DMS53 (cell line): Measurements from ENCODE around the gene AGBL1.

ENCODE experiments used
- DNase-seq: peaks from one replicate; lab custom pipeline; 2025; lab: John Stamatoyannopoulos, UW

Gene AGBL1

DNA sequence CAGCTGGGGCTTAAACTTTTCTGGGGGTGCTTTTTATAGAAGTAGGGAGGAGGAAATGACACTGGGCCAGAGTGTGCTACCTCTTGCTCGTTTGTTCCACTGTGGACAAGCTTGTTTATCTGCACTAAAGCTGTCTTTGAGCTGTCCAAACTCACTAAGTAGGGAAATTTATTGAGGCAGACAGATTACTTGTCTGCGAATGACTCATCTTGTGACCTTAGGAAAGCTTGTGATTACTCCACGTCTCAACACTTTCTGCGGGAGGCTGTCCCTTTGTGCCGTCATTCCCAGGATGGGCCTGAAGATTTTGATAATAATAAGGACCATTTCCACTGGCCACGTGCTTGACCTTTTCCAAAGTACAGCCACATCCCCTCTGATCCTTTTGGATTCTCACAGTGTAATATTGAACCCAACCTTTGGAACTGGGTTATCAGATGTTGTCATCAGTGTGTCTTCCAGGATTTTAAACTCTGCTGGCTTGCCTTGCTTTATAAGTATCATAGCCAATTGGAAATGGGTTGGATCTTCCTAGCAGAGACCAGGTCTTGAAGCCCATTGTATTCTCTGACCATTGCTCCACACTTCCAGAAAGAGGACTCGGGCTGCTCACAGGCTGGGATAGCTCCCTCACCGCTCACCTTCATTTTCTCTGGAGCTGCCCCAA lies 84.7 kb downstream of the AGBL1 start:
- no peak for DNase-seq

DNA sequence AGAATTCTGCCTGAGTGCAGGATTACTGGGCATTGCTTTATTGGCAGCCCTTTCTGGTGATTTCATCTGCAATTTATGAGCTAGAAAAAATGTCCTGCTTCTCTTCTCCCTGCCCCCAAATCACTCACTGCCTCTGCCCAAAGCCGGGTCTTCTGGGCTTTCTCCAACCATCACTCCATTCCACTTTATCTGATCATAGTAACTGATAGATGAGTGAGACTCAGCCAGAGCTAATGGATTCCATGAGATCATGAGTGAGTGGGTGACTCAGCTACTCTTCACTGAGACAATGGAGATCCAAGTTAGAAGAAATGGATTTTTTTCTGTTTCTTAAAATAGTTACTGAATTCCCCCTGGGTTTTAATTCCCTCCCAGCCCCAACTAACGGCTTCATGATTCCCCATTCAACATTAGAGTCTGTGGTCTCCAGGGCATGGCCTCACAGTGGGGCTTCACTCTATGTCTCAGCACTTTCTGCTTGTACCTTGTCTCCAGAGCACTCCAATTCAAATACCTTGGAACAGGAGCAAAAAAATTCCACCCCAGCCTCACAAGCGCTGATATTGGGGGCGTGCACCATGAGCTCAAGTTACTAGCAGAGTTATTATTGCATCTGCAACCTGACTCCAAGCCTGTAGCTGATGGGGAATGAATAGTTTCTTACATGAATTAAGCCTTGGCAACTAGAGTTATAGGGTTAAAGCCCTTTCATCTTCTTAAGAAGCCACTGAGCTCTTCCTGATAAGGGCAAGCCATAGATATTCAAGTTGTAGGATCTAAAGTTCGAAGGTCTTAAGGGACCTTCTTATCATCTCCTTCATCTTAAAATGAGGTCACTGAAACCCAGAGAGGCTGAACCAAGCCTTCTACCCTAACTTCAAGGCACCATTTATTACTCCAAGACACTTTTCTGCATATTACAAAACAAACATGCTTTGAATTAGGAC lies 85.9 kb downstream of the AGBL1 start:
- DNase-seq: no peak

DNA sequence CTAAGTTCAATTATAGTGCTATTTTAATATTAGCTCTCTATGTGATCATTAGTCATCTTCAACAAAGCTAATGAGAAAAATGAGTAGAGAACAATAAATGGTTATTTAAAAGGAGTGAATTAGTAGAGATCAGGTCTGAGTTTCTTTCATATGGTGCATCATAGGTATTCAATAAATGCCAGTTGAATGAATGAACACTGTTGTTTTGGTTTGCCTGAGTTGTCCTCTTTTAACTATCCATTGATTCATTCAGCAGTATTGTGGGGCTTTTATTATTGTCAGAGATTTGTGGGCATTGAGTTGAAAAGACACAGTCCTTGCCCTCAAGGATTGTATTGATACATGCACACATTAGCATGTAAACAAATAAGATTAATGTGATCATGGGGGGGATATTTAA lies 88.2 kb downstream of the AGBL1 start:
- no peak for DNase-seq

DNA sequence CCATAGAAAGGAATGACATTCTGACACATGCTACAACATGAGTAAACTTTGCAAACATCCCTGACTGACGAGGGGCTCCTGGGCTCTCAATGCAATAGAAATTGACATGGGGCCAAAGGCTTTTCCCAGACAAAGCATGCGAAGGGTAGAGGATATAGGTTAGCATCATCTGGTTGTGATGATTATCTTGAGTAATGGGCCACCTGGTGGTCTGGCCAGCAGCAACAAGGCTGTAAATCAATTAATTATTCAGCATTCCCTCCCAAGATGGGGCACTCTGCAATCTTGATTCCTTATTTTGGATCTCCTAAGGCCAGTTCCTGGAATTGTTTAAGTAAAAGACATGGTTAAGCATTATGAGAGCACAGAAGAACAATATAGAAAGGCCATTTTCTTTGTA lies 99.2 kb downstream of the AGBL1 start:
- no peak for DNase-seq

DNA sequence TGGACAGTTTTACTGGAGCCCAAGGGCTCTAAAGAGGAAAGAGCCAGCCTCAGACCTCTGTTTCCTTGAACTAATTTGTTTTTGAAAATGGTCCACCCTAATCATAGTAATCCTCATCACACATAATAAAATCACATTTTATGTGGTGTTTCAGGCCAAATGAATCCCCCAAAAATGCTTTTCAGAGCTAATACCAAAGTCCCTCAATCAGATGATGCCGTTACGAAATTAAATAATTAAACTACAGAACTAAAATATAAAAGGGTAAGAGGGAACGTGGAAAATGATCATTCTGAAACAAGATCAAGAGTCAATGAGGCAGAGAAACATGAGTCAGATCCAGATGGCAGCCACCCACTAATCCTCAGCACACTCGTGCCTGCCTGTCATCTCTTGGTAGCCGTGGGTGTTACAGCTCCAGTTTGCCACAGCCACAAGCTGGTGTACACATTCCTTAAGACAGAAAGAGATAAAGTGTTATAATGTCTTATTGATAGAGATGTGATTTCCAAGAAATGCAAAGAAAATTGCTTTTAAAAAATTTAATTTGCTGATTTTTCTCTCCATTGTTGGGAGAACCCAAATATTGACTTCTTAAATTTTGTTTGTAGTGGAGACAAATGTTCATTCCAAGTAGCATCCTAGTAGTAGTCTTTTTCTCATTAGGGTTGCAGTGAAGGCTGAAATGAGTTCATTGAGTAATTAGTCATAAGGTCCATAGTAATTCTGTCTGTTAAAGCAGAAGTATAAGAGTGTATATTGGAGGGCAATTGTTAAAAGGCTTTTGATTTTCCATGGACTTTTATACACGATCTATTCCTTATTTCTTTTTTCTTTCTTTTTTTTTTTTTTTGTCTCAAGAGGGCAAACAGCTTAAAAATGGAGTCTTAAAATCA lies 104.2 kb downstream of the AGBL1 start:
- no peak for DNase-seq

DNA sequence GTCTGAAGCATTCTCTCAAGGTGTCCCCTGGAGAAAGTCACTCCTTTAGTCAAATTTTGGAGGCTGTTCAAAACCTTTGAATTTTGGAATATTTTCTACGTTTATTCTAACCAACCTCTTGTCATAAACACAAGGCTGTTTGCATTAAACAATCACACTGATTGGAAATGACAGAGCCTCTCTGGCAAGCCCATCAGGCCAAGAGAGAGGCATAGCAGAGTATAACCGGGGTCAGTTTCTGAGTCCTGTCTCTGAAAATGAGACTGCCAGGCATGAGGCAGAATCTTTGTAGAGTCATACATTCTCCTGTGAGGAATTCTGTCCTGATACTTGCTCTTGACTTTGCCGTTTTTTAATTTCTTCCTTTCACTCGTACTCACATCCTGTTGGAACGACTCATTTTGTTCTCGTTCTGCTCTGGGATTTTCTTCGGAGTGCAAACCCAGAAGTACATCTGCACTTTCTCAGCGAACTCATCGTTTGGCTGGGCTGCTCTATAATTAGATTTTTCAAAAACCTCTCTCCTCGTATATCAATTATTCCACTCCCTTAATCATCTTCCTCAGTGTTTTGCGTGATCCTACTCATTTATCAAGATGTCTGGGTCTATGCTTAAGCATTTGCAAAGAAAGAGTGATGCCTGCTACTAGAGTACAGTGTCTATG lies 114.2 kb downstream of the AGBL1 start:
- no peak for DNase-seq

DNA sequence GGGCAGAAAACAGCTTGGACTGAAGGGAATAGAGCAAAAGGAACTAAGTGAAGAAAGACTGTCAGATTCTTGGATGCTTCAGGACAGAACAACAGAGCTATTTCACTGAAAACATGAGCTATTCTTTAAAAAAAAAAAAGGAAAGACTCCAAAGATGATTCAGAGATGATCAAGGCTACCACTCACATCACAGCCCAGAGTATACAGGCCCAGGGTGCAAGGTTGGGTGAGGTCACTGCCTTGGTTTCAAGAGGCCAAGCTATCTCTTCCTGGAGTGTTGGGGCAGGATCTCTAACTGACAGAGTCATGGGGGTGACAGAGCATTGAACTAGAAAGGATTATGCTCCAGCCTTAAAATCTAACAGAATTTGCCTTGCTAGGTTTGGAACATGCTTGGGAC lies 118.1 kb downstream of the AGBL1 start:
- DNase-seq: no peak

DNA sequence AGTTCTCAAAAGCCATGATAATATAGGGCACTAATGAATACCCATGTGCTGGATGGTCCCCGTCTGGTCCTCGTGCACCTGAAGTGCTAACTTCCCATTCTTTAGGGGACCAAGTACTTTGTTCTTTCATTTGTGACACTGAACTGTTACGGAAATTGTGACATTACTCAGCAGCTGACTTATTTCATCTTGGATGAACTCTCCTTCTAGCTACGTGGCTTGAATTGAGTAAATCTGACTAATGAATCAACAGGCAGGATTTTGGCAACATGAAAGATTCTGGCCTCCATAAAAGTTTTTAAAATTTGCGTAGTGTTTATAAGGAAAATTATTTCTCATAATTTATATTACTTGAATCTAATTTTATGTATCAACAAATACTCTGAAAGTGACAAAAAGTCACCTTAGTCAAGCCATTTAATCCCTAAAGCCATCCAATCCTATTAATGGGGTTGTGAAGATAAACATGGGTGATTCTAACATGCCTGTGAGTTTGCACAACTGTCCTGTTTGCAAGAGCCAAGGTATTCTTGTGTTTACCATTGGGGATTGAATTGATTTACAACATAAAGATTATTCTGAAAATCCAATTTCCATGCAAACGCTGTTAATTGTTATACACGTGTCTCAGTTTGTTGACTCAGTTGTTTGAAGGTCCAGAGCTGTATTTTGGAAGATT lies 119.9 kb downstream of the AGBL1 start:
- no peak for DNase-seq

DNA sequence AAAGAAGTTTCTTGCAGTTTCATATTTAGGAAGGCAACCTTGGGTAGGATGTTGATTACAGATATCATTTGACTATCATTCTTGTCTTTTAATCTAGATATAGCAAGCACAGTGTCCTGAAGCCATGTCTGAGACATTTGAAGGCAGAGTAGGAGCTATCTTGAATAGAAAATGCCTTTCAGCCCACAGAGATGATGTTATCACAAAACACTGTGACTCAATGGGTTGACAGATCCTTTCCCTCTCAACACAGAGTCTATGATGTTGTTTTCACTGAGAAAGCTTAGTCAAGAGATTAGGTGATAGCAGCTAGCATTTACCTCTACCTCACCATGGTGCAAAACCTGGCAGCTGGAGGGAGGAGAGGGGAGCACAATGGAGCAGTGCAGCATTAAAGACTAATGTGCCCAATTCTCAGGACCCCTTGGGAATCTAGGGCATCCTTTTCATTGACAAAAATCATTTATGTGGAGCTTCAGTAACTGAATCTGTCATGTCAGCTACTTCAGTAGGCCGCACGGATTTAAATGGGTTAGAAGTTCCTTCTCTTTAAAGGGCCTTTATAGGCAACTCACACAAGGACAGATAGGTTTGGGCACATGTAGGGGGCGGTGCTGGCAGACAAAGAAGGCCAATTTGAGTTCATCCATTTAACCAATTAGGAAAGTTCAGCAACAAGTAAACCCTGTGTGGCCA lies 121.8 kb downstream of the AGBL1 start:
- no peak for DNase-seq

DNA sequence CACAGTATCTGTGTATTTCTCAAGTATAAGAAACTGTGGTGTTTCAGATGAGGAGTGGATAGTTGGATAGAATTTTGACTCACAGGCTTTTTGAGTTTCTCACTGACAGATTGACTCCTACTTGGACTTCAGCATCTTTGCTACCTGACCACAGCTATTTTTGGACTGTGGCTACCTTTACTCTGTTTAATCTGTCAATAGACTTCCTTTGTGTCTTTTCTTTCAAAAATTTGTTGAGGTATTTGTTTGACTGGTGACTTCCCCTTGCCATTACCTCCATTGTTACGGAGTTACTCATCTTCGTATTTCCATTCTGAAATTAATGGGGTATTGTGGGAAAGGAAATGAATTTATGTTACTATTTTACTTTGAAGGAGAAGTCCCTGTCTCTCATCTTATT lies 123.8 kb downstream of the AGBL1 start:
- DNase-seq: no peak

DNA sequence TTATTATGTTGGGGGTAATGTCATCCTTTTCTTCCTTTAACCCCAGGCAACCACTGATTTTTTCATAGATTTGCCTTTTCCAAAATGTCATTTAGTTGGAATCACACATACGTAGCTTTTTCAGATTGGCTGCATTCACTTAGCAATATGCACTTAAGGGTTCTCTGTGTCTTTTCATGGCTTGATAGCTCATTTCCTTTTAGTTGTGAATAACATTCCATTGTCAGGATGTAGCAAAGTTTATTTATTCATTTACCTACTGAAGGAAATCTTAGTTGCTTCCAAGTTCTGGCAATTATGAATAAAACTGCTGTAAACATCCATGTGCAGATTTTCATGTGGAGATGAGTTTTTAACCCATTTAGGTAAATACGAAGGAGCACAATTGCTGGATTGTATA lies 125.4 kb downstream of the AGBL1 start:
- no peak for DNase-seq

DNA sequence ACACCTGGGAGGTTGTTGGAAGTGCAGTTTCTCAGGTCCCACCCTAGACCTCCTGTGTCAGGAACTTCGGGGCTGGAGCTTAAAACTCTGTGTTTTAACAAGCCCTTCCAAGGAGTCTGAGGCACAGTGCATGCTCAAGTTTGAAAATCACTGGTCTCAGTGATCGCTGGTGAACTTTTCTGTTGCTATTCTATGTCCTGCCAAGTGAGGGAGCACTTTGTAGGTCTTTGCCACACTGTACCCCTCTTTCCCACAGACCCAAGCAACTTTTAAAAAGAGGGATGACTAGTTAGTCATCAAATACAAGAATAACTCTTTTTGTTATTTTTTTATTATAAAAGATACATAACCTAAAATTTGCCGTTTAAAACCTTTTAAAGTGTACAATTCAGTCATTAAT lies 133.7 kb downstream of the AGBL1 start:
- no peak for DNase-seq

DNA sequence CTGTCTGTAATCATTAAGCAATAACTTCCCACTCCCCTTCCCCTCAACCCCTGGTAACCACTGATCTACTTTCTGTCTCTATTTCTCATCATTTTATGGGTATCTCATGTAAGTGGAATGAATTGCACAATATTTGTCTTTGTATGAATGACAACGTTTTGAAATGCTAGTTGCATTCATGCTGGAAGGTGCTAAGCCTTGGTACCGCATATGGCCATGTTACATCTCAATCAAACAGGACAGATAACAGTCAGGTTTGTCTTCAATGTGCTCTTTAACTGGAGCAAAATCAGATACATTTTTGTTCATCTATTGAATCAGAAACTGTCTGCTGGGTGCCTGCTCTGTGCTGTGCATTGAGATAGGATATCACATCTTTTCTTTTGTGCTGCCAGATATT lies 134.2 kb downstream of the AGBL1 start:
- no peak for DNase-seq

DNA sequence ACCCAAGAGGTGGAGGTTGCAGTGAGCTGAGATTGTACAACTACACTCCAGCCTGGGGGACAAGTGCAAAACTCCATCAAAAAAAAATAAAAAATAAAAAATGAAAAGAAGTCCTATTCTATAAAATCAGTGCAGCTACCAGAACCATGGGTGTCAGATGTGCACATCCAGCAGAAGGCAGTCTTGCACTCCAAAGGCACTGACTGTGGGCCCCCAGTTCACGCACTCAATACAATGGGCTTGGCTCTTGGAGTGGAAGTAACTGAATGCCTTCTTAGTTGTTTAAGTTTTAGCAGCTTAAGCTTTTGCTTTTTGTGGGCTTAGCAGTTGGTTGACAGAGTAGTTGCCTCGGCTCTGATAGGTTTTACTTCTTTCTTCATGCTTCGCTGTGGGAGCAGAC lies 141.4 kb downstream of the AGBL1 start:
- no peak for DNase-seq

DNA sequence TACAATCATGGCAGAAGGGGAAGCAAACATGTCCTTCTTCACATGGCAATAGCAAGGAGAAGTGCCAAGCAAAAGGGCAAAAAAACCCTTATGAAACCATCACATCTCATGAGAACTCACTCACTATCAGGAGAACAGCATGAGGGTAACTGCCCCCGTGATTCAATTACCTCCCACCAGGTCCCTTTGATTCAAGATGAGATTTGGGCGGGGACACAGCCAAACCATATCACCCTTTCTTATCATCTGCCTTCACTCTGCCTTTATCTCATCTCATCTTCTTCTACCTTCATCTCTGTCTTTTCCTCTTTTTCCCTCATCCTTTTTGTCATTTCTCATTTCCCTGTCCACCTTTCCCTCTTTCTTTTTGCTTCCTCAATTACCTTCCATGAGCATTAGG lies 149.6 kb downstream of the AGBL1 start:
- DNase-seq: no peak

DNA sequence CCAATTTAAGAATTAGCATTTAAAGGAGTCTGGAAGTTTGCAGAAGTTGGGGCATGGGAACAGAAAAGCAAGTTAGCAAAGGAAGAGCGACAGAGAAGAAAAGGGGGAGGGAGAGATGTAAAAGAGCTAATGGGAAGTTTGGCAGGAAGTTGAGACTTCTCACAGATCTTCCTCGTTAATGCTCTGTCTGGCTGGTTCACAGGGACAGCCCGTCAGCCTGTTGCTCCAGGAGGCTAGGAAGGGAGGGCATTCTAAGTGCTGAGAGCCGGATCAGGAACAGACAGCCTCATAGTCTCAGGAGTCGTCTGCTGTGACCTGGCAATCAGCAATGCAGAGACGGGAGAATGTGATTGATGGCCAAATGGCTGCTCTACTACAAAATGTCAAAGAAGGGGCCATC lies 150.3 kb downstream of the AGBL1 start:
- no peak for DNase-seq

DNA sequence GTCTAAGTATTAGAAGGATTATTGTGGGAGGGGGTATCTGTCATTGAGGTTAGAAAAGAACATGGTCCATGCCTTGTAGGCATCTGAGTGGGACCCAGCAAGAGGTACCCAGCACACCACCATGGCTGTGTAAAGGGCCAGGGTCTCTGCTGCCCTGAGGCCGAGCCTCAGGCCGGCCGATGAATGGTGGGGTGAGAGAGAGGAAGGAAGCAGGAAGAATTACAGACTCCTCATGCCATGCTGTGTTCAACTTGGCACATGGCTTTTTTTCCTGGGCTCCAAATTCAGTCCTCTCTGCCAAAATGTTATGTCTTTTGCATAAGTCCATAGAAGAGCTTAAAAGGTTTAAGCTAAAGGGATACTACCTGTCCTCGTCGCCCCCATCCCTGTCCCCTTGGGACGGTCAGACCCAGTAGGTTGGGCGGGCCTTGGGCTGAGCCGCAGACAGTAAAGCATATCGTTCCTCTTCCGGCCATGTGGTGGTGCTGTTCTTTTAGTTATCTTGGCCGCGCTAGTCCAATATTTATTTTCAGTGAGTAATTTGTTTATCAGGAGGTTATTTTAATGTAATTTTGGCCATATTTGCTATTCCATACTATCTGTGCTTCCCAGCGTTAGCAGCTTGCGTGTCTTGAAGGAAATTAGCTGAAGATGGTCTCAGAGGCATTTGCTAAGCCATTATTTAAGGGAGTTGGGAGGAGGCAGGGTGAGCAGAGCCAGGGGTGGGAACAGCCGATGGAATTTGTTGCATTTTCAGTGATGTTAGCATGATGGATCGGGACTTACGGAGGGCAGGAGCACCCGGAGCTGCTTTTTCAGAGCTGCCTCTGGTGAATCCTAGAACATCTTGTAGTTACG lies 152.4 kb downstream of the AGBL1 start:
- peak; percentile 45 for DNase-seq

DNA sequence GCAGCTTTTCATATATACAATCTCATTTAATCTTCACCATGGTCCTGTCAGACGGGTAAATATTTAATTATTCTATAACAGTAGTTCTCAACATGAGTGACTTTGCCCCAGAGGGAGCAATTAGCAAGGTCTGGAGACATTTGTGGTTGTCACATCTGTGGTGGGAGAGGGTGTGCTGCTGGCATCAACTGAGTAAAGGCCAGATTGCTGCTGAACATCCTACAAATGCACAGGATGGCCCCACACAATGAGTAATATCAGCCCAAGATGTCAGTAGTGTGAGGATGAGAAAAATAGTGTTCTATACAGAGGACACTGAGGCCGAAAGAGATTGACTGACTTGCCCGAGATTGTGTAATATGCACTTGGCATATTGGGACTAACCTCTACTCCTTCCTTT lies 156.0 kb downstream of the AGBL1 start:
- DNase-seq: no peak

DNA sequence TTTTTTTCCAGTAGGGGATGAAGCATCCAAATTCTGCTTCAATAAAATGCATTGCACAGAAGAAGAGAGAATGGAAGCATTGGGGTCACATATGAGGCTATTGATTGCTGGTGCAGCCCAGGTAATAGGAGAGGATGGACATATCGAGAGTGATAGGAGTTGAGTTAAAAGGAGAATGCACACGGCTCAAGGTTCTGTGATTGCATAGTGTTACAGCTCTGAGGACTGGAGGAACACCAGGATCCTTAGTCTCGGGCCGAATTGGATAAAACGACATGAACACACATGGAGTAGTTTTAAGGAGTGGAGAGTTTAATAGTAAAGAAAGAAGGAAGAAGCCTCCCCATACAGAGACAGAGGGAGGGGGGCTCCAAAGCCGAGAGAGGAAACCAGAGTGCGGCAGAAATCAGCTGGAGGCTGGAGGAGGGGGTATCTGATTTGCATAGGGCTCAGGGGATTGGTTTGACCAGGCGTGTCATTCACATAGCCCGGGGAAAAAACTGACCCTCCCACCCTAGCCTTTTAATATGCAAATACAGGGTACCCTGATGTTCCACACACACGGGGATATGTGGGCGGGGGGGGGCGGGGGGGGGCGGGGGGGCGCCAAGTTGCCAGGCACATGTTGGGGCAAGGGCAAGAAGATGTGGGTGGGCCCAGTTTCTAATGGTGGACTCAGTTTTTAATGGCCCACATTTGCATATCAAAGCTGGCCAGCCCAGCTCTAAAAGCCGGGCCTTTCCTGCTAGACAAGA lies 156.9 kb downstream of the AGBL1 start:
- no peak for DNase-seq
